DOHH2 (cell line): ENCODE data around the gene SLC24A1.

Source experiments
- H3F3A ChIP-seq: fragments of 200-600 bp; sonication (generic), shearing (Covaris generic); 2 replicates; pipeline ENCODE4 v1.6.0; 2016; ENCODE audit warnings: antibody characterized with exemption, mild to moderate bottlenecking; ENCODE audit not compliant: control insufficient read depth, insufficient read depth
- H3K27ac ChIP-seq: fragments of 200-600 bp; sonication (generic); 2 replicates; pipeline ENCODE4 v1.5.1; 2014; ENCODE audit warnings: low read depth, mild to moderate bottlenecking, low read length, moderate library complexity
- H3K27me3 ChIP-seq: fragments of 200-600 bp; sonication (generic); 2 replicates; pipeline ENCODE4 v1.6.1; 2014; ENCODE audit warnings: mild to moderate bottlenecking, low read length, mixed read lengths; ENCODE audit not compliant: control insufficient read depth
- H3K36me3 ChIP-seq: fragments of 200-600 bp; sonication (generic); 2 replicates; pipeline ENCODE4 v1.6.1; 2014; ENCODE audit warnings: mild to moderate bottlenecking, low read length, moderate library complexity, mixed read lengths; ENCODE audit not compliant: control insufficient read depth
- H3K4me1 ChIP-seq: fragments of 200-600 bp; sonication (generic); 2 replicates; pipeline ENCODE4 v1.6.1; 2014; ENCODE audit warnings: mild to moderate bottlenecking, low read length, mixed read lengths; ENCODE audit not compliant: control insufficient read depth
- H3K4me2 ChIP-seq: fragments of 200-600 bp; sonication (generic); 2 replicates; pipeline ENCODE4 v1.6.0; 2014; ENCODE audit warnings: mild to moderate bottlenecking, low read length, moderate library complexity
- H3K4me3 ChIP-seq: fragments of 200-600 bp; sonication (generic); 2 replicates; pipeline ENCODE4 v1.5.1; 2014; ENCODE audit warnings: mild to moderate bottlenecking, low read length, mixed read lengths
- H3K79me2 ChIP-seq: fragments of 200-600 bp; sonication (generic); 2 replicates; pipeline ENCODE4 v1.6.1; 2014; ENCODE audit warnings: mild to moderate bottlenecking, low read length, mixed read lengths; ENCODE audit not compliant: control insufficient read depth
- H3K9me2 ChIP-seq: fragments of 200-600 bp; sonication (generic); replicated peaks from 2 replicates; pipeline ENCODE4 v1.6.1; 2014; ENCODE audit warnings: mild to moderate bottlenecking, low read length, mixed read lengths; ENCODE audit not compliant: control insufficient read depth
- H3K9me3 ChIP-seq: fragments of 200-600 bp; sonication (generic); 2 replicates; pipeline ENCODE4 v1.6.1; 2014; ENCODE audit warnings: antibody characterized with exemption, low read length, mixed read lengths; ENCODE audit not compliant: control insufficient read depth, insufficient read depth
- H4K20me1 ChIP-seq: fragments of 200-600 bp; sonication (generic); 2 replicates; pipeline ENCODE4 v1.6.0; 2014; ENCODE audit warnings: low read depth, mild to moderate bottlenecking, antibody characterized with exemption, low read length, moderate library complexity; ENCODE audit not compliant: control insufficient read depth, insufficient read depth
- EZH2phosphoT487 ChIP-seq: fragments of 200-600 bp; sonication (generic); IDR thresholded peaks from 2 replicates; pipeline ENCODE4 v1.6.1; 2017; ENCODE audit warnings: borderline replicate concordance, mild to moderate bottlenecking, antibody characterized with exemption, low read length, moderate library complexity, mixed read lengths
- TF ChIP-seq, protein P1 (sequence below): fragments of 200-600 bp; sonication (generic); IDR thresholded peaks from one replicate; pipeline ENCODE4 v1.5.1; 2014; ENCODE audit warnings: antibody characterized with exemption, mild to moderate bottlenecking, low read depth, low read length; ENCODE audit not compliant: poor library complexity, severe bottlenecking

SLC24A1 gene

DNA sequence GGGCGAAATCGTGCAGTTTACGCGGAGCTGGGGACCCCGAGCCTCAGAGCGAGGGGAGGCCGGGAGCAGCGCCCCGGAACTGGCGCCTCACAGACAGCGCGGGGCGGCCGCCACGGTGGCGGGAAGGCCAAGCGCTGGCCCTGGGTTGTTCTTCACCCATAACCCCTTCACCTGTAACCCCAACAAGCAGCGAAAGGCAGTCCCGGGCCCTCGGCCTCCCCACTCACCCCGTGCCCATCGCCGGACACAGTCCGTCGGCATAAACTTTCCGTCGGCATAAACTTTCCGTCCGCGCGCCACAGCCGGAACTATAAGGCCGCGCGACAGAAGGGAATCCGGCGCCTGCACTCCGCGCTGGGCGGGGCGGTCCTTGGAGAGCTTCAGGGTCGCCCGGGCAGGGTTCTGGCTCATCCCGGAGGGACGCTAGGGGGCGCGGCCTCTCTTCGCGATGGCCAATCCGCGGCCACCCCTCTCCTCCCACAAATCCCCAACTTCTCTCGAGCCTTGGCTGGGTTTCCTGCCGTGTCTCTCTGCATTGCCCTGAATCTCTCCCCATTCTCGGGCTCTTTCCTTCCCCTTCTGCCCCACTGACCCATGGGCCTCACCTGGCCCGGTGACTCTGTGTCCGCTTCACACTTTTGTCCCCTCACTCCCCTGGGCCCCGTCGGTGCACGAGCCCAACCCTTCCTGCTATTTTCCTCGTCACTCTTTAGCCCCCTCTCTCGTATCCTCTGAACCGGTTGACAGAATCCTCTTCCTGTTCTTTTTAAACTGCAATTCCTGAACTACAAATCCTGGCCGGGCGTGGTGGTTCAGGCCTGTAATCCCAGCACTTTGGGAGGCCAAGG, 10.6 kb upstream of the SLC24A1 start, which contains the start of gene INTS14:
Gene INTS14 (minus strand): TSS at position 261 of the 848 bp plus-strand sequence. CDS start 3,751 bp downstream, outside the sequence.
- Histone ChIP-seq H3K27ac (peak within 1 kb of the TSS; percentile 49), H4K20me1 (no peaks in the 10 kb centered on the region), H3K9me2 (no peaks in the 10 kb centered on the region), H3K4me3 (peak within 1 kb of the TSS; percentile 76), H3K79me2 (peaks cover 56% of the 10 kb centered on the region), H3K27me3 (no peaks in the 10 kb centered on the region), H3F3A (no peaks in the 10 kb centered on the region), H3K9me3 (no peaks in the 10 kb centered on the region), H3K4me1 (peaks cover 34% of the 10 kb centered on the region), H3K36me3 (peaks cover 24% of the 10 kb centered on the region), H3K4me2 (peak within 1 kb of the TSS; percentile 85)
- TF ChIP-seq, protein P1, sequence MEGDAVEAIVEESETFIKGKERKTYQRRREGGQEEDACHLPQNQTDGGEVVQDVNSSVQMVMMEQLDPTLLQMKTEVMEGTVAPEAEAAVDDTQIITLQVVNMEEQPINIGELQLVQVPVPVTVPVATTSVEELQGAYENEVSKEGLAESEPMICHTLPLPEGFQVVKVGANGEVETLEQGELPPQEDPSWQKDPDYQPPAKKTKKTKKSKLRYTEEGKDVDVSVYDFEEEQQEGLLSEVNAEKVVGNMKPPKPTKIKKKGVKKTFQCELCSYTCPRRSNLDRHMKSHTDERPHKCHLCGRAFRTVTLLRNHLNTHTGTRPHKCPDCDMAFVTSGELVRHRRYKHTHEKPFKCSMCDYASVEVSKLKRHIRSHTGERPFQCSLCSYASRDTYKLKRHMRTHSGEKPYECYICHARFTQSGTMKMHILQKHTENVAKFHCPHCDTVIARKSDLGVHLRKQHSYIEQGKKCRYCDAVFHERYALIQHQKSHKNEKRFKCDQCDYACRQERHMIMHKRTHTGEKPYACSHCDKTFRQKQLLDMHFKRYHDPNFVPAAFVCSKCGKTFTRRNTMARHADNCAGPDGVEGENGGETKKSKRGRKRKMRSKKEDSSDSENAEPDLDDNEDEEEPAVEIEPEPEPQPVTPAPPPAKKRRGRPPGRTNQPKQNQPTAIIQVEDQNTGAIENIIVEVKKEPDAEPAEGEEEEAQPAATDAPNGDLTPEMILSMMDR = peak; percentile 70
- TF ChIP-seq EZH2phosphoT487 = no peak

DNA sequence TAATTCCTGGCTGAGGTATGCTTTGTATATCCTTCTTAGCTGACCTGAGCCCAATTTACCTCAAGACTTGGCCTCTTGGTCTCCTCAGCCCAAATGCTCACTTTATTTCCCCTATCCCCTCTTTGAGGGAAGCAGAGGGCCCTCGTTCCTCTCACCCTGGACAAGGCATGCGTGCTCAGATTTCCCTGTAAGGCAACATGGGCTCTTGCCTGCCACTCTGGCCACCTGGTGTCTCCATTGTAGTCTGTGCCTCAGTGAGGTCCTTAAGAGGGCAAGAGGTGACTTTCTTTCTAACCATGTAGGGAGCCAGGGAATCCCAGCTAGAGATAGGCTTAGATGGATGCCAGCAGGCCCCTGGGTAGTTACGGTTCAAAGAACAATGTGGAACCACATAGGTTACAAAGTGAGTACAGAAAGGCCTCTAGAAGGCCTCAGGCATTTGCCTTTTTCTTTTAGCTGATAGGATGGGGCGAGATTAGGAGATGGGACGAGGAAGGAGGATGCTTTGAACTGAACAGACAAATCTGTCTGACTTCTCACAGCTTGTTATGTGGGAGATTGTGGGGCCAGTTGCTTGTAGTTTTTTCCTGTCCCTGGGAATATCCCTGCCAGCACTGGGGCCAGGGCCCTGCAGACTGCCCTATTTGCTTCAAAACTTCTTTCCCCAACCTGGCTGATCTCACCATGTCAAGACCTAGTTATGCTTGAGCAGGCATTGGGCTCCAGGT, 9.7 kb upstream of the SLC24A1 start:
- peaks cover 34% of the 10 kb centered on the region for H3K4me1 ChIP-seq
- peaks cover 47% of the 10 kb centered on the region for H3K79me2 ChIP-seq
- no peaks in the 10 kb centered on the region for H4K20me1 ChIP-seq
- H3K9me3 ChIP-seq = no peaks in the 10 kb centered on the region
- H3K9me2 ChIP-seq = no peaks in the 10 kb centered on the region
- TF ChIP-seq, protein P1 = no peak
- no peak for TF ChIP-seq EZH2phosphoT487
- peaks cover 19% of the 10 kb centered on the region for H3K36me3 ChIP-seq
- peak overlapping the region; percentile 85 for H3K4me2 ChIP-seq
- no peaks in the 10 kb centered on the region for H3K27me3 ChIP-seq
- no peaks in the 10 kb centered on the region for H3F3A ChIP-seq
- peak overlapping the region; percentile 76 for H3K4me3 ChIP-seq
- H3K27ac ChIP-seq = no peak overlapping the region

DNA sequence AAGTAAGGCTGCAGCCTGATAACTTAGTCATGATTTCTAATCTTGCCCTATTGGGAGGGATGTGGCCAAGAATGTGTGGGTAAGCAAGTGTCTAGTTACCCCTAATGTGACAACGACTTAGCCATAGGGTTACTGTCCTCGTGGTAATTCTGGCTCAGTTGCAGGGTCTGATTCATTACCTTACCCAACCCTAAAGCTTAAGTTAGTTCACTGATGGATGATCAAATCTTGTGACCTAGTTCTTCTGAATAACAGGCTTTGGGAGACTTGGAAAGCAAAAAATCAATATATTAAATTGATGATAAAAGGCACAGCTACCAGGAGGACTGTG, 9.2 kb upstream of the SLC24A1 start:
- peaks cover 13% of the 10 kb centered on the region for H3K36me3 ChIP-seq
- no peak overlapping the region for H3K4me3 ChIP-seq
- peaks cover 42% of the 10 kb centered on the region for H3K79me2 ChIP-seq
- no peaks in the 10 kb centered on the region for H3F3A ChIP-seq
- peaks cover 34% of the 10 kb centered on the region for H3K4me1 ChIP-seq
- H3K27me3 ChIP-seq = no peaks in the 10 kb centered on the region
- no peaks in the 10 kb centered on the region for H4K20me1 ChIP-seq
- H3K9me3 ChIP-seq = no peaks in the 10 kb centered on the region
- H3K9me2 ChIP-seq = no peaks in the 10 kb centered on the region
- no peak overlapping the region for H3K27ac ChIP-seq
- peak overlapping the region; percentile 85; the same call in 1 of the 2 replicates for H3K4me2 ChIP-seq
- TF ChIP-seq EZH2phosphoT487 = no peak
- TF ChIP-seq, protein P1 = no peak
